Measurements from ENCODE around the gene TJAP1.
"Not testable (repeated sequence)": the region's sequence is repeated elsewhere in the genome, so short reads cannot be mapped to it uniquely, and the experiment has no call there.

TJAP1 gene

DNA sequence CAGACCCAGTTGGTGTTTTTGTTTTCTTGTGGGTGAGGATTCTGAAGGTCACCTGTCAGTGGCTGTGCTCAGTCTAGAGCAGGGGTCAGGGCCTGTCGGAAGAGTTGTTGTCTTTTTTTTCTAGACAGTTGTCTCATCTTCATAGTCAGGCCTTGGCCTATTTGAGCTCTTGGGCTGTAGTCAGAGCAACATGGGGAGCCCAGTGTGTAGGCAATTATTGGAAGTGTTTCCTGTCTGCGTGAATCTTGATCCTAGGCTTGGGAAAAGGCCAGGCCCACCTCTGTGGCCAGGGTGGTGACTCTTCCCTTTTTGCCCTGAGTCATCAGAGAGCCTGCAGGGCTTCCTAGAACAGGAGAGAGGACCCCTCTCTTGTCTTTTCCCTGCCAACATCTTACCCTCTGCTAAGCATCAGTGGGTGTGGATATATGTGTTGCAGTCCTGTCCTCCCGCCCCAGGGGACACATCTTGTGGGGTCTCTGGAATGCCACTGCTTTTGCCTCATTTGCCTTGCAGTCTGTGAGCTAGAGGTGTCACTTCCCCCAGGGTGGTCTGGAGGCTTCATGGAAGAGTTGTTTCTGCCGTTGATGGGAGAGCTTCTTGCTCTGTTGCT is 11.4 kb downstream of the TJAP1 start:
- no peak for DNase-seq

DNA sequence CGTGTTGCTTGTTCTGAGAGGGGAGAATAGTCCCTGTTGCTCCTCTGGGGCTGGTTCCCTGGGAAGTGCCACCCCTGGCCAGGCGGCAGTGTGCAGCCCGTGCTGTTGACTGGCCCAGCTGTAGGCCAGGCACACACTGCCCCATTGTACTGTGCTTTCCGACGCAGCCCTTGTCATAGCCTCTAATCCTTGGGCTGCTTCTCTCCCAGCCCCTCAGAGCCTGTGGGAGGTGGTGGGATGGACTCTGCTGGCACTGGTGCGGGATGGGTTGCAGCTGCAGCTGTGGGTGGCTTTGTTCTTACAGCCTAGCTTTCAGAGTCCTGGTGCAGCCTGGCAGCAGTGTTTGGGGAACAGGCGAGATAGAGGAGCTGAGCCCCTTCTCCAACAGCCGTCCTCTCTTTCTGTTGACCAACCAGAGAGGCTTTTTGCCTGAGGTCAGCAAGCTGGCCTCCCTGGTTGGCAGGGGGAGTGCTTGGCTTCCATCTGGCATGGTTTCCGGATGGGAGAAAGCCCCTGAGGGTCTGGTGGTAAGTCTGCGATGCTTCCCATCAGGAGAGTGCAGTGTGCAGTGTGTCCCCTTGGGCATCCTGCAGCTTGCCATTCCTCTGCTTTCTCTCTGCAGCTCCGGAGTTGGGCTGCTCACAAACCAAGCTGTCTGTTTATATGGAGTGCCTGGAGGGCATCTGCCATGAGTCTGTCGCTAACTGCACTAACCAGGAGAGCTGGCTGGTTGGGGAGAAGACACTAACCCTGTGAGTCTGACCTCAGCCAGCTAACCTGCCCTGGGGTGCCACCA is 12.1 kb downstream of the TJAP1 start:
- no peak for DNase-seq

DNA sequence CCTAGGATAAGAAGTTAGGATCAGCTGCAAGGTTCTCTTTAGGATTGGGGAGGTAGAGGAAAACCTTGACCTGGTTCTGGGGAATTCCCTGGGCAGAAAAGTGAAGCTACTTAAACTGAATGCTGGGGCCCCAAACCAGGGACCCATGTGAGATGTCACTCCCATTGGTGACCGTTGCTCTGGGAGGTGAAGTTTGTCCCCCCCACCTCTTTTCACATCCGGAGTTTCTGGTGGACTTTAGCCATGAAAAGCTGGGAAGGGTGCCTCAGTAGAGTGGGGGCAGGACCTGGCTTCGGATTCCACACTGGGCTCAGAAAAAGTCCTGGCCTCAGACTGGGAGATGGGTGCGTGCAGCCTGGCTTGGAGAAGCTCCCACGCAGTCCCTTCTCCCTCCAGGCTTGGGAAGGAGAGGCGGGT is 13.2 kb downstream of the TJAP1 start:
- no peak for DNase-seq

DNA sequence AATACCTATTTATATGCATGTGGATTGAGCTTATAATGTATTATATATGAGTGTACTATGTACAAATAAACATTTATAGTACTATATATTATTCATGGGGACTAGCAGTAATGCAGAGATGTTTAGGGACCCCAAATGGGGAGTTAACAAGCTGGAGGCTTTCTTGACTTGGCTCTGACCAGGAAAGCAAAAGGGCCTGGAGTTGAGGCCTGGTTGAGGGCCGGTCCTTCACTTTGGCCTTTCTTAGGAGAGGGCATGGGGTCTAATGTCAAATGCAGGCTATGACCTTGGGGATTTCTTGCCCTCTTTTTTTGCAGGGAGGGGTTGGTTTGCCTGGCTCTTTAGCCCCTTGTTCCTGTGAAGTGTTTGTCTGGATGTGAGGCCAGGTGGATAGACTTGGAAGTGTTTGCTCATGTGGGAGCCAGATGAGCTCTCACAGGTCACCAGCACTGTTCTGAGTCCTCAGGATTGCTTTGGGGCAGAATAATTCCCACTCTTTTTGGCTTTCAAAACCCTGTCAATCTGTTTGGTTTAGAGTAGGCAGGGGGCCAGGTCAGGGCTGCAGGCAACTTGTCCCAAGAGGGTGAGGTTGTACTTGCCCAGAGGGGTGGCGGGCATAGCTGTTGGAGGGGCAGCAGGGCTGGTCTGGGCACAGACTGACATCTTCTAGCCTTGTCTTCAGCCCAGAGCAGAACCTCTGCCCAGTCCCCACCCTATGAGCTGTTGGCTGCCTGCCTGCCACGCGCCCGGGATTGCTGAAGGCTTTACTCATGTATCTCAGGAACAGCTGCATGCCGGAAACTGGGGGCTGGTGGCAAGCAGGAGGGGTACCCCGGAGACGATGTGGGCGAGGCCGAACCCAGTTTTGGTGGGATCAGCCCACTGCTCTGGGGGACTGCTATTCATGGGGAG is 14.6 kb downstream of the TJAP1 start:
- no peak for DNase-seq

DNA sequence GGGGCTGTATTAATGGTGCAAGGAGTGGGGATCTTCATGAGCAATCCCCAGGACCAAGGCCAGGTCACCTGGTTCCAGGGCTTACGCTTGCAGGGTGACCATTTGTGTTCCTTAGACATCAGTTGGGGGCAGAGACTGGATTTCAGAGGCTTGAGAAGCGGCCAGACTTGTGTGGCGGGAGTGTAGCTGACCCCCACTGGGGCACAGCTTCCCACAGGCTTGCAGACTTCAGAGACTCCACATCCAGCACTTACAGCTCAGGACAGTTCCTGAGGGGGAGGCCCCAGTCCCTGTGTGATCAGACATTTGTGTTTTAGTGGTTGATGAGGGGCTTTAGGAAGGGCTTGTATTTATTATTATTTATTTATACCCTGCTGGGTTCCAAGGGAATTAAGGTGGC is 15.3 kb downstream of the TJAP1 start:
- DNase-seq = no peak

DNA sequence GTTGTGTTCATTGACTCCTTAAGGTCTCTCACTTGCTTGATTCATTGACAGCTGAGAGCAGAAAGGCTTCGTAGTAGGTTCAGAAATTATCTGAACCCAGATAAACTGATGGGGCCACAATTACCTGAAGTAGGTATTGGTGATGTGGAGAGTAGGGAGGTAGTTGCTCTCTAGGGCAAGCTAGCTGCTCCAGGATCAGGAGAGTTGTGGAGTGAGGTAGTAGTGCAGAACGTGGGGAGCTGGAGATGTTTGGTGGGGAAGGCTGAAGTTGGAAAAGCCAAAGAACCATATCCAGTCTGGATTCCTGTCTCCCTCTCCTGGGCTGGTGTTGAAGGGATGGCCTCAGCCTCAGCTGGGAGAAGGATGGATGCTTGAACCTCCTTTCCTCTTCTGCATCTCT is 15.9 kb downstream of the TJAP1 start:
- no peak for DNase-seq

DNA sequence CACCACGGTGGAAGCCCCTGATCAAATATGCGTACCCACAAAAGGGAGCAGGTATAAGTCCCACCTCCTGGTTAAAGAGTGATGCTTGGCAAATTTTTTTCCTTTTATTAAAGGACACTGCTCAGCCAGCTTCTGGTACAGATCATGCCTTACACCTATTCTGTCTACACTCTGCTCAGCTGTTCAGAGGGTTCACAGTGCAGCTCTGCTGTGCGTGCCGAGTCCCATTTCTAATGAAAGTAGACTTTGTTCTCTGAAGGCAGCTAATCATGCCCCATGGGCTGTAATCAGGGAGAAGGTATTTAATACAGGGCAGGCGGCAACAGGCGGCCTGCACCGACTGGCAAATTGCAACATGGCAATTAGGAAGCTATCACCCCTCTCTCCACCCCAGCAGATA is 16.5 kb downstream of the TJAP1 start:
- no peak for DNase-seq

DNA sequence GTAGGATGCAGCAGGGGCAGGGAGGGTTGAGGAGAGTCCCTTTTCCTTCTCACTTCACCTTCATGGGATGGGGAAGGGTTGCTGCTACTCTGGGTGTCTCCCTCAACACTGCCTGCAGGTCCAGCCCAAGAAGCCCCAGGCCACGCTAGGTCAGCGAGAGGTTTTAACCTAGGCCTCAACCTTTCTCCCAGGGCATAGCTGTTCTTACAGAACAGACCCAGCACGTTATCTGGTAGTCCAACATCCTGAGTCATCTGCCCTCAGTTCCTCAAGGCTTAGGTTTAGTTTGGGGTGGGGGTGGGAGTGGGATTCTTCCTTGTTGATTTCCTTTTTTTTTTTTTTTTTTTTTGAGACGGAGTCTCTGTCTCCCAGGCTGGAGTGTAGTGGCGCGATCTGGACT is 17.0 kb downstream of the TJAP1 start:
- no peak for DNase-seq

DNA sequence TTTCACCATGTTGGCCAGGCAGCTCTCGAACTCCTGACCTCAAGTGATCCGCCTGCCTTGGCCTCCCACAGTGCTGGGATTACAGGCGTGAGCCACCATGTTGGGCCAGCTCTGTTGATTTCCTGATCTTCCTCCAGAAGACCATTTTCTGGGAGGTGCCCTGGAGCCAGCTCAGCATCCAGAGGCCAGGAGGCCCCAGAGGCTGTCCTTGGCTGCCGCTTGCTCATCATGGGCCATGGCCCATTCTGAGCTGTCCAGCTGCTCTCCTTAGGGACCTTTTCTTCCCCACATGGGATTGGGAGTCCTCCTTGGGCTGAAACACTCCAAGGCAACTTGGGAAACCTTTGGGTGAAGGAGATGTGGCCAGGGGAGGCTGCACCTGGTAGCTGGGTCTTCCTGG is 17.4 kb downstream of the TJAP1 start:
- DNase-seq = no peak

DNA sequence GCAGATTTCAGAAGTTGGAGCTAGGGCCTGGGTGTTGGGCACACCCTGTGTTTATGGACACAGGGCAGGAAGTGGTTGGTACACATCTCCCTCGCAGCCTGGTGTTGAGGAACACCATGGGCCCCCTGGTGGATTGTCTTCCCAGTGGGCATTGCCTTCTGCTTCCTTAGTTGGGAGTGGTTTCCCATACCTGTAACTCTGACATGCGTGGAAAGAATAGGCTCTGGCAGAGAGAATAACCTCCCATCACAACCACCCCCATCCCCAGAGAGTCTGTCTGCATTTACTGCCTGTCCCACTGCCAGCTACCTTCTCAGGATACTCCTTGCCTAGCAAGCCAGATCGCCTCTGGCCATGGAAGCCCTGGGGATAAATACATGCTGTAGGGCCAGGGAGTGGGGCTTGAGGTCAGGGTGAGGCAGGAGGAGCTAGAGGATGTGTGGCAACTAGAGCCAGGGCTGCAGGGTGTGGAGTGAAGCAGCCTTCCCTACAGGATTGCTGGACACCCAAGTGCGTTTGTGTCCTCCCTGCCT is 18.1 kb downstream of the TJAP1 start:
- DNase-seq = no peak

DNA sequence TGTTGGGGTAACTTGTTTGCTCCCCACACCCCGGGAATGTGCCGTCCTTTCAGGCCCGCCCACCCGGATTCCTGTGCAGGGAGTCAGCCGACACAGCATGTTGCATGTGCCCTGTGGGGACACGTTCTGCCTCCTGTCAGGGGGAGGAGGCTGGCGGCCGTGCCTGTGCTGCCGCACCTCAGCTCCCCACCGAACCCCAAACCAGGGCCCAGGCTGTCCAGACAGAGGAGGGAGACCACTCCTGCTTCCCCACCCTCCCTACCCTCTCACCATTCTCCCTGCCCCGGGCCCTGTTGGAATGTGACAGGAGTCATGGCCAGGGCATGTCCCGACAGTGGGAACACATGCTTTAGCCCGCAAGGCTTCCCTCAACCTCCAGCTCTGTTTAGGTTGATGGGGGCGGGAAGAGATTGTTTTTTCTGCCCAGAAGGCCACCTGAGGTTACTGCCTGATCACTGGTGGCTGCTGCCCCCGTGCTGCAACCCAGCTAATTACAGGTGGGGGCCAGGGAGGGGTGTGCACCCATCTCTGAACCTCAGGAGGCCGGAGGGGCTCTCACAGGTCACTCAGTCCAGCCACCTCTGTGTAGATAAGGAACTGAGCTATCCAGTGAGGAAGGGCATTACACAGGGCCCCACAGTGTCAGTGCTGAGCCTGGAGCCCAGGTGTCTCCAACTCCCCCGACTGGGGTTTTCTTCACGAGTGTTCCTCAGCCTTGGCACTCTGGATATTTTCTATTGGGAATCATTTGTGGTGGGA is 19.2 kb downstream of the TJAP1 start:
- DNase-seq = no peak

DNA sequence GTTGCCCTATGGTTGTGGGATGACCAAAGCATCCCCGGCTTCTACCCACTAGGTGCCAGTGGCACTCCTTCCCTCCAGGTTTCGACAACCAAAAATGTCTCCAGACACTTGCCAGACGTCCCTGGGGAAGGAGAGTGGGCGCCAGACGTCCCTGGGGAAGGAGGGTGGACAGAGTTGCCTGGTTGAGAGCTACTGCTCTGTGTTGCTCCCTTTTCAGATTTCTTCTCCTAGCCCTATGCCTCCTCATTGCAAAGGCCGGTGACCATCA is 19.7 kb downstream of the TJAP1 start:
- DNase-seq = no peak

DNA sequence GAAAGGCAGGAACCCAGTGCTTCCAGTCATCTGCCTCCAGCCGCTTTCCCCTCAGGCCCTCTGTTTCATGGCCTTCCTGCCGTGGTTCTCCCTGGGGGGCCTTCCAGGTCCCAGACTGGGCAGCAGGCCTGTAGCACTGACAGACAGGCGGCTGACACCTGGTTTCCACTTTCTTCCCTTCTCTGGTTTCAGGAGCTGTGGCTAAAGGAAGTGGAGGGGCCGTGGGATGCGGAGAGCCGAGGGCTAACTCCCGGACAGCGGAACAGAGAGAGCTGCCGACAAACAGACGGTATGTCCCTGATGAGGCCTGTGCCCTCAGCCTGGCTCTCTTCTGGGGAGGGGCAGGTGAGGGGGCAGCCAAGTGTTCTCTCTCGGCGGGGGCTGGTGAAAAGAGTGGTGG is 20.3 kb downstream of the TJAP1 start:
- no peak for DNase-seq

DNA sequence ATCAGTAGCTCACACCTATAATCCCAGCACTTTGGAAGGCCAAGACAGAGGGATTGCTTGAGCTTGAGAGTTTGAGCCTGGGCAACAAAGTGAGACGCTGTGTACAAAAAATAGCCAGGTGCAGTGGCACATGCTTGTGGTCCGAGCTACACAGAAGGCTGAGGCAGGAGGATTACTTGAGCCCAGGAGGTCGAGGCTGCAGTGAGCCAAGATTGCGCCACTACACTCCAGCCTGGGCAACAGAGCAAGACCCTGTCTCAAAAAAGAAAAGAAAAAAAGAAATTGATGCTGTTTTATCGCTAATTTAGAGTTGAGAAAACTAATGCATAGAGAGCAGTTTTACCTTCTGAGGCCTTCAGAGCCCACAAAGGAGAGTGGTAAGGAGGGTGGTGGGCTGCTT is 20.9 kb downstream of the TJAP1 start:
- not testable (repeated sequence) for DNase-seq

DNA sequence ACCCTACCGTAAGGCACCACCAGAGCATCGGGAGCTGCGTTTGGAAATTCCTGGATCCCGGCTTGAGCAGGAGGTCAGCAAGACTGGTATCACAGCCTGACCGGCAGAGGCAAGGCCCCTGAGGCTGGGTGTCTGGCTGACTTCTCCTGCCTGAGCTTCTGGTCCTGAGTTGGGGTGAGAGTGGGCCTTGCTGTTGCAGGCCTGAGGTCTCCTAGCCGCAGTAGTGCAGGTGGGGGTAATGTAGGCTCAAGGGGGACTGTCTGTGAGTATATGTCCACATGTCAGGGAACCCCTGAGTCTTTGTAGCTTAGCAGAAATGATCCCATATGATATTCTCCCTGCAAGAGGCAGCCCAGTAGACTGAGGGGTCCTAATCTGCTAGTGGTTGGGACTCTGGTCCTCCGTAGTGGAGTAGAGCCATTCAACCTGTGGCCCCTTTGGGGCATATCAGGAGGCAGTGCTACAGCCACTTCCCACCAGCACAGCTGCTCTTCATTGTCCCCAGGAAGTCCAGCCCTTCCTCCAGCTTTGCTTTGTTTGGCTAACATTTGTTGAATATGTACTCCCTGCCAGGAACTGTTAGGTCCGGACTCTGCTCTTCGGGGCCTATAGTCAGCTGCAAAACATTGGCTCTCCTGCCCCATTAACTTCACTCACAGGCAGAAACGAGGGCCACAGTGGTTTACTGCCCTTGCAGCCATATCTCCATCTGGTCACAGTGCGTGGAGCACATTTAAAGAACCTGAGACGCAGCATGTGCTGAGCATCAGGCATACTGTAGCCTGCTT is 21.9 kb downstream of the TJAP1 start:
- DNase-seq = no peak

DNA sequence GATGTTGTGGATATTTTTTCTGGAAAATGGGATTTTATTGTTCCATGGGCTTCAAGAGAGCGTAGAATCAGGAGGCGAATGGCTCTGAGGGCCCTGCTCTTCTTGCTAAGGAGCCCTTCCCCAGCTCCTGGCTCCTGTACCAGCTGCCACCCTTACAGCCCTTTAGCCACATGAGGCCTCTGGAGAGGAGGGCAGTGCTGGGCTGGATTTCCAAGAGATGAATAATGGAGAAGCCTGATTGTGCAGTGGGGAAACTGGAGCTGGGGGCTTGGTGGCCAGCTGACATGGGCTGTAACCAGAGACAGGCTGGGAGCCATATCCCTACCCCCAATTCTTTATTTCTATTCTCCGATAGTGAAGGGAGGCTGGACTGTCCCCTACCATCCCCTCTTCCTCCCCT is 23.6 kb downstream of the TJAP1 start:
- no peak for DNase-seq

DNA sequence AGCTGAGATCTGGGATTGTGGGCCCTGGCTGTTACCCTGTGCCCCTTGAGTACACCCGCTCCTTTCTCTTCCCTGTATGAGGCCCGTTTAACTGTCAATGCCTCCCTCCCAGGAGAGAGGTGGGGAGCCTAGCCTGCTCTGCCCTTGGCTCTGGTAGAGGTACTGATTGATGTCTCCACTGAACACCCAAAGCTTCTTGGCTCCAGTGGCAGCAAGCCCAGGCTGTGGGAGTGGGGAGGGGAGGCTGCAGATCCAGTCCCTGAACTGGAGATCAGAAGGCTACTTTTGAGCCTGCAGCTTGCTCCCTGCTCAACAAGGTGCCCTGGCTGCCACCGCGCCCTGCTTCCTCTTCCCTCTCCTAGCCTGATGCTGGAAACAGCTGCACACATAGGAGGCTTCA is 25.3 kb downstream of the TJAP1 start:
- no peak for DNase-seq

DNA sequence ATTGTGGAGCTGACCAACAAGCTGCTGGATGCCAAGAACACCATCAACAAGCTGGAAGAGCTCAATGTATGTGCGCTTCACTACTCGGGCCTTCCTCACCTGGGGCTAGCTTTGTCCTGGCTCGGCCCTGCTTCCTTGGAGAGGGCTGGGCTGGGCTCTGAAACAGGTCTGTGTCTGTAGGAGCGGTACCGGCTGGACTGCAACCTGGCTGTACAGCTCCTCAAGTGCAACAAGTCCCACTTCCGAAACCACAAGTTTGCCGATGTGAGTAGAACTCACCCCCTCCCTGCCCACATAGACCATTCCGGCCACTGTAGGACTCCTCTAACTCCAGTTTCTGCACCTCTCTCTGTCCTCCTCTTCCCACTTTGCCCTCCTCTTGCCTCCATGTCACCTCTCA is 26.1 kb downstream of the TJAP1 start:
- DNase-seq = no peak

DNA sequence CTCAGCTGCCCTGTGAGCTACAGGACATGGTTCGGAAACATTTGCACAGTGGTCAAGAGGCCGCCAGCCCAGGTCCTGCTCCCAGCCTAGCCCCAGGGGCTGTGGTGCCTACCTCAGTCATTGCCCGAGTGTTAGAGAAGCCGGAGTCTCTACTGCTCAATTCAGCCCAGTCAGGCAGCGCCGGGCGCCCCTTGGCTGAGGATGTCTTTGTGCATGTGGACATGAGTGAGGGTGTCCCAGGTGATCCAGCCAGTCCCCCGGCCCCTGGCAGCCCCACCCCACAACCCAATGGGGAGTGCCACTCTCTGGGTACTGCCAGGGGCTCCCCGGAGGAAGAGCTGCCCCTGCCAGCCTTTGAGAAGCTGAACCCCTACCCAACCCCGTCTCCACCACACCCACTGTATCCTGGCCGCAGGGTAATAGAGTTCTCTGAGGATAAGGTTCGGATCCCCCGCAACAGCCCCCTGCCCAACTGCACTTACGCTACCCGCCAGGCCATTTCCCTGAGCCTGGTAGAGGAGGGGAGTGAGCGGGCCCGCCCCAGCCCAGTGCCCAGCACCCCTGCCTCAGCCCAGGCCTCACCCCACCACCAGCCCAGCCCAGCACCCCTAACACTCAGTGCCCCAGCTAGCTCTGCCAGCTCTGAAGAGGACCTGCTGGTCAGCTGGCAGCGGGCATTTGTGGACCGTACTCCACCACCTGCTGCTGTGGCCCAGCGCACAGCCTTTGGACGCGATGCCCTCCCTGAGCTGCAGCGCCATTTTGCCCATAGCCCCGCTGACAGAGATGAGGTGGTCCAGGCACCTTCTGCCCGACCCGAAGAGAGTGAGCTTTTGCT is 27.6 kb downstream of the TJAP1 start:
- no peak for DNase-seq

DNA sequence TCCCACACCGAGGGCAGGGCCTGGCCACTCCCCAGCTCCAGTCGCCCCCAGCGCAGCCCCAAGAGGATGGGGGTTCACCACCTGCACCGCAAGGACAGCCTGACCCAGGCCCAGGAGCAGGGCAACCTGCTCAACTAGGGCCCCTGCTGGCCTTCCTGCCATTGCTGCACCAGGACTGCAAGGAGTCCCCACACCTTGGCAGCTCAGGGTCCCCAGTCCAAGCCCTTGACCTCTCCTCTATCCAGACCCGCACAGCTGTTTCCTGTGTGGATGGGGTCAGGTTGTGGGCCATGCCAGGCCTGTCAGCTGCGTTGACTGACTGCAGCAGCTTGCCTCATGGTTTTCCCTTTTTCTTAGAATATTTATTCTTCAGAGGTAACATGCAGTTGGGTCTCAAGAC is 28.3 kb downstream of the TJAP1 start:
- no peak for DNase-seq

DNA sequence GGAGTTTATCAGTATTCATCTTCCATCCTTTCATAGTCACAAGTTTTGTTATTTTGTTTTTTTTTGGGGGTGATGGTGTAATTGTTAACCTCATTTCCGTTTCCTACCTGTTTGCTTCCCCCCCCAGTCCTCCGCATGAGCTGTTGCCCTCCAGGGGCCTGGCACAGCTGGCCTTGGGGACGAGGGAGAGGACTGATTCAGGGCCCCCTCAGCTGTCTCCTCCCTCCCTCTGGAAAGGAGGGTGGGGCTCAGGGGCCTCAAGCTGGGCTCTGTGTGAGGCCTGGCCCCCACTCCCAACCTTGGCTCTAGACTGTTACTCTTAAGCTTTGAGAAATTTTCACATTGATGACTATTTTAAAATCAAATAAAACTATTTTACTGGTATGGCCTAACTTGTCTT is 28.8 kb downstream of the TJAP1 start:
- DNase-seq = no peak

All from stimulated activated CD4-positive, alpha-beta T cell treated with anti-CD3 and anti-CD28 coated beads, Interleukin-2, amount 100 ng/mL, for 24 hours (primary cell).